HepG2 (cell line): ENCODE results near the gene NOTO. TPM values are rescaled to one million over a fixed set of nuclear protein-coding genes. Genes with fewer than 3 reads are reported as not detected.

ENCODE experiments used
- ATAC-seq: fragments of 200-7000 bp; cut with Tn5 transposase; 3 replicates; pipeline ENCODE4 v1.9.1; 2020; ENCODE audit warnings: mild to moderate bottlenecking, moderate library complexity
- BruUV-seq: library from RNA; stranded (reverse); fragments of 400-500 nt; replicated peaks from 2 replicates; lab custom pipeline; 2021; lab: Mats Ljungman, UMichigan
- CTCF ChIA-PET: fragments of 300-600 bp; formaldehyde crosslinking; extraction: SDS; loops from one replicate; lab custom pipeline; 2021; ENCODE audit warnings: low total read pairs, inconsistent platforms, low intra/inter-chr PET ratio; lab: Yijun Ruan, JAX
- POLR2A ChIA-PET: fragments of 350-600 bp; sonication (Branson Sonifier 250); formaldehyde crosslinking; loops from one replicate; lab custom pipeline; 2020; ENCODE audit warnings: antibody characterized with exemption, inconsistent platforms; lab: Yijun Ruan, JAX
- DNase-seq: peaks from one replicate; pipeline ENCODE4 v3.0.0-alpha.2; 2015; ENCODE audit warnings: low spot score
- FAIRE-seq: peaks from 3 replicates; lab custom pipeline; 2011; peaks lifted over from hg19 to GRCh38; lab: Jason Lieb, UNC
- H2AFZ ChIP-seq: one replicate; pipeline ENCODE4 v1.6.1; 2011; ENCODE audit warnings: low read length, inconsistent platforms
- H3K27ac ChIP-seq: fragments of 300-600 bp; 3 replicates; pipeline ENCODE4 v1.8.0; 2011; ENCODE audit warnings: mixed run types, mild to moderate bottlenecking, mixed read lengths, low read length, inconsistent platforms; ENCODE audit not compliant: insufficient read depth; ENCODE audit errors: extremely low read length
- H3K27me3 ChIP-seq, 2 experiments: fragments of 200-600 bp in 1 of 2; 2 replicates in 1 of 2; 3 replicates in 1 of 2; pipeline versions ENCODE4 v1.6.0 to v1.8.0; 2011; ENCODE audit warnings: low read length in 2 of 2, mild to moderate bottlenecking in 2 of 2, moderate library complexity in 2 of 2, inconsistent platforms in 1 of 2; ENCODE audit not compliant: insufficient read depth in 2 of 2, control insufficient read depth in 1 of 2
- H3K36me3 ChIP-seq, 2 experiments: fragments of 200-600 bp in 1 of 2; replicated peaks in 1 of 2; 2 replicates in 1 of 2; 3 replicates in 1 of 2; pipeline versions ENCODE4 v1.5.1 to v1.8.0; 2011; ENCODE audit warnings: low read length in 2 of 2, inconsistent platforms in 1 of 2; ENCODE audit not compliant: insufficient read depth in 2 of 2, control insufficient read depth in 1 of 2
- H3K4me1 ChIP-seq: 2 replicates; pipeline ENCODE4 v1.5.1; 2012; ENCODE audit warnings: low read length, inconsistent platforms; ENCODE audit not compliant: insufficient read depth
- H3K4me2 ChIP-seq: 2 replicates; pipeline ENCODE4 v1.6.0; 2011; ENCODE audit warnings: low read depth, low read length, inconsistent platforms
- H3K4me3 ChIP-seq, 3 experiments: fragments of 200-600 bp in 1 of 3; sonication (generic), shearing (Covaris generic) in 1 of 3; replicated peaks in 1 of 3; 2 replicates each; pipeline ENCODE4 v1.5.1; 2011 to 2016; ENCODE audit warnings: low read length in 3 of 3, inconsistent platforms in 2 of 3, low read depth in 2 of 3, mild to moderate bottlenecking in 2 of 3, control low read depth in 1 of 3, mixed read lengths in 1 of 3; ENCODE audit not compliant: insufficient read depth in 1 of 3
- H3K79me2 ChIP-seq: one replicate; pipeline ENCODE4 v1.6.1; 2011; ENCODE audit warnings: low read length, inconsistent platforms; ENCODE audit not compliant: insufficient read depth
- H3K9ac ChIP-seq: 2 replicates; pipeline ENCODE4 v1.6.0; 2011; ENCODE audit warnings: mild to moderate bottlenecking, low read depth, low read length, inconsistent platforms; ENCODE audit not compliant: insufficient read depth
- H3K9me3 ChIP-seq: 2 replicates; pipeline ENCODE4 v1.5.1; 2012; ENCODE audit warnings: mild to moderate bottlenecking, low read length
- H4K20me1 ChIP-seq: 2 replicates; pipeline ENCODE4 v1.6.0; 2011; ENCODE audit warnings: inconsistent platforms, mild to moderate bottlenecking, low read length, moderate library complexity; ENCODE audit not compliant: insufficient read depth
- AGO1 ChIP-seq: fragments of 200-400 bp; formaldehyde crosslinking; IDR thresholded peaks from 2 replicates; pipeline ENCODE4 v1.6.1; 2017; ENCODE audit warnings: mild to moderate bottlenecking, low read depth, low read length, moderate library complexity; ENCODE audit not compliant: poor library complexity, severe bottlenecking
- HNRNPL ChIP-seq: fragments of 200-400 bp; formaldehyde crosslinking; IDR thresholded peaks from 2 replicates; pipeline ENCODE4 v1.6.1; 2017; ENCODE audit warnings: mild to moderate bottlenecking, low read depth, low read length
- NRL ChIP-seq: sonication (generic); formaldehyde crosslinking; IDR thresholded peaks from 2 replicates; pipeline ENCODE4 v1.5.0; 2020; ENCODE audit warnings: missing genetic modification reagents, mild to moderate bottlenecking, moderate library complexity, borderline replicate concordance
- SIN3B ChIP-seq: fragments of 150-350 bp; IDR thresholded peaks from 2 replicates; pipeline ENCODE4 v1.6.1; 2014; ENCODE audit warnings: low read length
- SOX6 ChIP-seq, 2 experiments: fragments of 450-650 bp in 1 of 2; sonication (generic) in 1 of 2; formaldehyde crosslinking in 1 of 2; IDR thresholded peaks; 2 replicates each; pipeline versions ENCODE4 v1.4.0 to v1.6.1; 2017 to 2020; ENCODE audit warnings: antibody characterized with exemption in 1 of 2, mild to moderate bottlenecking in 1 of 2, missing genetic modification reagents in 1 of 2
- SP5 ChIP-seq: IDR thresholded peaks from 2 replicates; pipeline ENCODE4 v1.6.1; 2016; ENCODE audit warnings: low read depth, borderline replicate concordance
- ZNF10 ChIP-seq: sonication (generic); formaldehyde crosslinking; IDR thresholded peaks from 2 replicates; pipeline ENCODE4 v1.4.0; 2020; ENCODE audit warnings: mild to moderate bottlenecking, low read depth, missing genetic modification reagents, borderline replicate concordance
- ZNF543 ChIP-seq: sonication (generic); formaldehyde crosslinking; IDR thresholded peaks from 2 replicates; pipeline ENCODE4 v1.4.0; 2020; ENCODE audit warnings: mild to moderate bottlenecking, missing genetic modification reagents
- ZNF572 ChIP-seq: sonication (generic); formaldehyde crosslinking; IDR thresholded peaks from 2 replicates; pipeline ENCODE4 v1.5.1; 2020; ENCODE audit warnings: mild to moderate bottlenecking, missing genetic modification reagents
- ZZZ3 ChIP-seq: sonication (generic); formaldehyde crosslinking; IDR thresholded peaks from 2 replicates; pipeline ENCODE4 v1.4.0; 2020; ENCODE audit warnings: missing genetic modification reagents, mild to moderate bottlenecking, borderline replicate concordance
- in situ Hi-C: cut with HindIII; loops from 2 replicates; pipeline ENCODE4 v1.10.0; 2017; ENCODE audit warnings: low pct_unique_long_range_greater_than_20kb; ENCODE audit not compliant: extremely low pct_ligation_motif_present
- intact Hi-C: fragments of 100-400 bp; cut with micrococcal nuclease; formaldehyde crosslinking; loops from one replicate; pipeline ENCODE4 v1.10.0; 2022; ENCODE audit not compliant: unreplicated experiment
- polyA plus RNA-seq, 8 experiments: library from polyadenylated mRNA; depleted of rRNA in 3 of 8; stranded (reverse) in 7 of 8; unstranded in 1 of 8; fragments of >200 nt; fragmentation: Illumina TruSeq in 4 of 8; extraction: Trizol in 4 of 8; gene quantifications; 2 replicates each; pipeline versions ENCODE4 v1.2.1 to v1.2.3, GENCODE V29; 2011 to 2016; ENCODE audit warnings: low read depth in 4 of 8, missing spikeins in 1 of 8, mixed read lengths in 1 of 8; ENCODE audit not compliant: insufficient read depth in 1 of 8
- total RNA-seq, 5 experiments: library from RNA; depleted of rRNA; stranded (reverse); fragments of >200 nt; fragmentation: Illumina TruSeq; extraction: Trizol; gene quantifications; 2 replicates each; pipeline ENCODE4 v1.2.3, GENCODE V29; 2016; ENCODE audit warnings: low read depth in 1 of 5

The NOTO gene
- total and polyA plus RNA-seq, 2 of the 13 experiments (the other 11 are each of a cell fraction or from before 2014, with no cell fraction given) = not detected

GRCh38 chr2:73187549-73187948 lies 14.8 kb upstream of the NOTO start (continued):
- TF ChIP-seq NRL = no peak
- no peak for TF ChIP-seq ZZZ3 (CRISPR knock-in tag)
- no peak for TF ChIP-seq ZNF10
- TF ChIP-seq SP5 (CRISPR knock-in tag) = no peak
- TF ChIP-seq ZNF572 (CRISPR knock-in tag) = no peak
- TF ChIP-seq HNRNPL = no peak
- TF ChIP-seq ZNF543 (CRISPR knock-in tag) = no peak
- TF ChIP-seq, all 625 proteins: peak for 0

- Histone ChIP-seq H3K9ac (no peak overlapping the region), H3K27ac (no peak overlapping the region), H3K9me3 (no peaks in the 10 kb centered on the region), H3K4me3 (no peak overlapping the region), H3K79me2 (no peaks in the 10 kb centered on the region), H3K27me3 (0 out of 5 replicates have a peak, but pooled peaks cover 0 to 5% of the 10 kb centered on the region in 2 experiments), H2AFZ (no peak overlapping the region), H3K4me2 (no peak overlapping the region), H4K20me1 (no peaks in the 10 kb centered on the region), H3K36me3 (no peaks in the 10 kb centered on the region), H3K4me1 (peaks cover 42% of the 10 kb centered on the region)
- DNase-seq = no peak
- no peak for TF ChIP-seq AGO1
- no peak for TF ChIP-seq SOX6 (IDR thresholded peaks at IDR 0.05)
- TF ChIP-seq SOX6 (CRISPR knock-in tag; IDR thresholded peaks at IDR 0.05) = no peak
- no peak for TF ChIP-seq SIN3B
- ATAC-seq = no peak
- intact Hi-C loops (no loop called here), in situ Hi-C loops (no loop called here)
- FAIRE-seq = no peak
- no TSS peak for BruUV-seq
- POLR2A ChIA-PET = interaction anchor here (6.8 kb wide), 1 partner anchor 14 kb away, joined by 93 read pairs; the partner anchor contains the start of gene SMYD5
- CTCF ChIA-PET = no interaction called here
Measured at GRCh38 chr2:73197579-73197978, 4.8 kb upstream of the NOTO start.
